Fibroblast of lung (primary cell): ENCODE results near the gene TMEM208. TPM values are rescaled to one million over a fixed set of nuclear protein-coding genes. Genes with fewer than 3 reads are reported as not detected.

Experiments used
- DNase-seq, 2 donors: peaks; one replicate each; pipeline versions ENCODE4 v3.0.0 to v3.0.0-alpha.2; 2010; ENCODE audit warnings: low read depth in 2 of 2
- H2AFZ ChIP-seq: 2 replicates; pipeline ENCODE4 v1.5.1; 2012; ENCODE audit warnings: low read length, control low read depth, inconsistent platforms
- H3K27ac ChIP-seq: 2 replicates; pipeline ENCODE4 v1.5.1; 2011; ENCODE audit warnings: low read length, control low read depth; ENCODE audit not compliant: insufficient read depth
- H3K27me3 ChIP-seq: 2 replicates; pipeline ENCODE4 v1.5.1; 2011; ENCODE audit warnings: mild to moderate bottlenecking, low read length; ENCODE audit not compliant: control insufficient read depth, insufficient read depth
- H3K36me3 ChIP-seq: 2 replicates; pipeline ENCODE4 v1.5.1; 2011; ENCODE audit warnings: low read length; ENCODE audit not compliant: control insufficient read depth, insufficient read depth
- H3K4me1 ChIP-seq: 2 replicates; pipeline ENCODE4 v1.5.1; 2011; ENCODE audit warnings: low read length; ENCODE audit not compliant: control insufficient read depth, insufficient read depth; ENCODE audit errors: extremely low read depth
- H3K4me2 ChIP-seq: 2 replicates; pipeline ENCODE4 v1.5.1; 2011; ENCODE audit warnings: low read length, control low read depth; ENCODE audit not compliant: insufficient read depth; ENCODE audit errors: extremely low read depth
- H3K4me3 ChIP-seq, 4 experiments: fragments of 200-600 bp in 1 of 4; sonication (generic) in 1 of 4; replicated peaks in 1 of 4; 2 replicates each; pipeline ENCODE4 v1.5.1; 2011 to 2016; ENCODE audit warnings: low read length in 4 of 4, low read depth in 3 of 4, mild to moderate bottlenecking in 3 of 4, control low read depth in 2 of 4, inconsistent platforms in 1 of 4, mixed read lengths in 1 of 4; ENCODE audit not compliant: insufficient read depth in 1 of 4; ENCODE audit errors: control extremely low read depth in 1 of 4
- H3K79me2 ChIP-seq: 2 replicates; pipeline ENCODE4 v1.5.1; 2012; ENCODE audit warnings: mild to moderate bottlenecking, low read length, inconsistent platforms; ENCODE audit not compliant: control insufficient read depth, insufficient read depth
- H3K9ac ChIP-seq: 2 replicates; pipeline ENCODE4 v1.5.1; 2011; ENCODE audit warnings: mild to moderate bottlenecking, low read length, control low read depth; ENCODE audit not compliant: insufficient read depth
- H3K9me3 ChIP-seq: 2 replicates; pipeline ENCODE4 v1.5.1; 2012; ENCODE audit warnings: low read depth, low read length; ENCODE audit not compliant: control insufficient read depth, insufficient read depth
- H4K20me1 ChIP-seq: 2 replicates; pipeline ENCODE4 v1.5.1; 2011; ENCODE audit warnings: low read length; ENCODE audit not compliant: control insufficient read depth, insufficient read depth; ENCODE audit errors: extremely low read depth
- EZH2 ChIP-seq: IDR thresholded peaks from 2 replicates; pipeline ENCODE4 v1.5.1; 2012; ENCODE audit warnings: low read length, control low read depth, mild to moderate bottlenecking; ENCODE audit errors: missing control alignments
- polyA plus RNA-seq, 2 donors: library from polyadenylated mRNA; depleted of rRNA in 1 of 2; stranded (reverse) in 1 of 2; unstranded in 1 of 2; fragments of >200 nt; gene quantifications; 2 replicates each; pipeline ENCODE4 v1.2.1, GENCODE V29; 2011 to 2012; ENCODE audit warnings: missing spikeins in 1 of 2
- total RNA-seq: library from RNA; depleted of rRNA; stranded (reverse); fragments of >200 nt; gene quantifications from 2 replicates; pipeline ENCODE4 v1.2.1, GENCODE V29; 2014
- TF ChIP-seq, protein P1 (sequence below), 2 donors: IDR thresholded peaks in 1 of 2; conservative IDR thresholded peaks in 1 of 2; 1 replicate in 1 of 2; 2 replicates in 1 of 2; pipeline ENCODE4 v1.5.1; 2011 to 2012; ENCODE audit warnings: low read length in 2 of 2, control low read depth in 1 of 2, inconsistent platforms in 1 of 2, low read depth in 1 of 2, mild to moderate bottlenecking in 1 of 2

Gene TMEM208
- total and polyA plus RNA-seq, 2 donors (not counting 1 experiment from before 2014, with no cell fraction given): 26.3 to 43.2 TPM

DNA sequence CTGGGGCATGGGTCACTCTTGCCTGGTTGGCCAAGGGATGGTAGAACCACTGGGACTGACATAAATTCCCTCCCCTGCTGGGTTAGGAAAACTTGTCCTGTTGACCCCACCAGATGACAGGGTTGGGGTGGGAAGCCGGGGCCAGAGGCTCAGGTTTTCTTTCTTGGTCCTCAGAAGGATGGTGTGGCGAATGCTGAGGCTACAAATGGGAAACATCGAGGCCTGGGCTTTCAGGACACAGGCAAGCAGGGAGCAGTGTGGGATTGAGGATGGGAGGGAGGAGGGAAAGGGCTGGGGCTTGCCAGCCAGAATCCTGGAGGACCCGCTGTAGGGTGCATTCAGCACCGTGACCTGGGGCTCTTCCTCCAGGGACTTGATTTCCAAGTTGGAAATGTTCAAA, 37.9 kb downstream of the TMEM208 start:
- no peaks in the 10 kb centered on the region for H3K9me3 ChIP-seq
- no peaks in the 10 kb centered on the region for H3K79me2 ChIP-seq
- no peak overlapping the region for H2AFZ ChIP-seq
- H3K4me1 ChIP-seq: peaks cover 12% of the 10 kb centered on the region
- no peak overlapping the region for H3K9ac ChIP-seq
- no peaks in the 10 kb centered on the region for H4K20me1 ChIP-seq
- no peak for DNase-seq
- H3K4me2 ChIP-seq: no peak overlapping the region
- TF ChIP-seq EZH2: no peak
- TF ChIP-seq, protein P1, sequence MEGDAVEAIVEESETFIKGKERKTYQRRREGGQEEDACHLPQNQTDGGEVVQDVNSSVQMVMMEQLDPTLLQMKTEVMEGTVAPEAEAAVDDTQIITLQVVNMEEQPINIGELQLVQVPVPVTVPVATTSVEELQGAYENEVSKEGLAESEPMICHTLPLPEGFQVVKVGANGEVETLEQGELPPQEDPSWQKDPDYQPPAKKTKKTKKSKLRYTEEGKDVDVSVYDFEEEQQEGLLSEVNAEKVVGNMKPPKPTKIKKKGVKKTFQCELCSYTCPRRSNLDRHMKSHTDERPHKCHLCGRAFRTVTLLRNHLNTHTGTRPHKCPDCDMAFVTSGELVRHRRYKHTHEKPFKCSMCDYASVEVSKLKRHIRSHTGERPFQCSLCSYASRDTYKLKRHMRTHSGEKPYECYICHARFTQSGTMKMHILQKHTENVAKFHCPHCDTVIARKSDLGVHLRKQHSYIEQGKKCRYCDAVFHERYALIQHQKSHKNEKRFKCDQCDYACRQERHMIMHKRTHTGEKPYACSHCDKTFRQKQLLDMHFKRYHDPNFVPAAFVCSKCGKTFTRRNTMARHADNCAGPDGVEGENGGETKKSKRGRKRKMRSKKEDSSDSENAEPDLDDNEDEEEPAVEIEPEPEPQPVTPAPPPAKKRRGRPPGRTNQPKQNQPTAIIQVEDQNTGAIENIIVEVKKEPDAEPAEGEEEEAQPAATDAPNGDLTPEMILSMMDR (conservative IDR thresholded peaks at IDR 0.05 in 1 of 2, IDR thresholded peaks at IDR 0.05 in 1 of 2; ENCODE audit: low read depth in 1 of 2, low read length in 2 of 2): no peak
- no peak overlapping the region for H3K4me3 ChIP-seq
- H3K27ac ChIP-seq: no peak overlapping the region
- H3K27me3 ChIP-seq: no peaks in the 10 kb centered on the region
- H3K36me3 ChIP-seq: no peaks in the 10 kb centered on the region

DNA sequence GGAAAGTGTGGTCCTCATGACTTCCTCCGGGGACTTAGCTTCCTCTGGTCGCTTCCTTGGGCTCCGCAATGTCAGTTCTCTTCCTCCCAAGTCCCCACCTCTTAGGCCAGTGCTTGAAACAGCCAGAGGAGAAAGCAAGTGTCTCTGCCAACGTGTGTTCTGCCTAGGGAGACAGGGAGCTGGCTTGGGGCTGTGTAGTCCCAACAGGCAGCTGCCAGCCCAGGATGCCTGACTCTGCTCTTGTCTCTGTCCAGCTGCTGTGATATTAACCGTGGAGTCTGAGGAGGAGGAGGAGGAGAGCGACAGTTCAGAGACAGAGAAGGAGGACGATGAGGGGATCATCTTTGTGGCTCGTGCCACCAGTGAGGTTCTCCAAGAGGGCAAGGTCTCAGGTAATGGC, 38.9 kb downstream of the TMEM208 start:
- Histone ChIP-seq H3K9ac (no peak overlapping the region), H3K27me3 (no peaks in the 10 kb centered on the region), H3K79me2 (no peaks in the 10 kb centered on the region), H2AFZ (no peak overlapping the region), H3K27ac (no peak overlapping the region), H3K4me3 (no peak overlapping the region), H3K9me3 (no peaks in the 10 kb centered on the region), H3K36me3 (peaks cover 3% of the 10 kb centered on the region), H3K4me2 (no peak overlapping the region), H3K4me1 (peaks cover 12% of the 10 kb centered on the region), H4K20me1 (no peaks in the 10 kb centered on the region)
- no peak for DNase-seq
- TF ChIP-seq, protein P1 (conservative IDR thresholded peaks at IDR 0.05 in 1 of 2, IDR thresholded peaks at IDR 0.05 in 1 of 2; ENCODE audit: low read depth in 1 of 2, low read length in 2 of 2): no peak
- no peak for TF ChIP-seq EZH2

- Histone ChIP-seq H3K36me3 (peaks cover 8% of the 10 kb centered on the region), H3K27ac (no peak overlapping the region), H3K9me3 (no peaks in the 10 kb centered on the region), H4K20me1 (no peaks in the 10 kb centered on the region), H2AFZ (no peak overlapping the region), H3K4me1 (peaks cover 12% of the 10 kb centered on the region), H3K9ac (no peak overlapping the region), H3K4me3 (no peak overlapping the region), H3K4me2 (no peak overlapping the region), H3K27me3 (no peaks in the 10 kb centered on the region), H3K79me2 (no peaks in the 10 kb centered on the region)
- peak; percentile 86 to 97 for DNase-seq
- TF ChIP-seq, protein P1 (conservative IDR thresholded peaks at IDR 0.05 in 1 of 2, IDR thresholded peaks at IDR 0.05 in 1 of 2; ENCODE audit: low read depth in 1 of 2, low read length in 2 of 2): no peak
- no peak for TF ChIP-seq EZH2
These were observed 41.2 kb downstream of the TMEM208 start for GRCh38 chr16:67268136-67268579.
